ENCODE data around the gene ANKFN1.

Gene ANKFN1

DNA sequence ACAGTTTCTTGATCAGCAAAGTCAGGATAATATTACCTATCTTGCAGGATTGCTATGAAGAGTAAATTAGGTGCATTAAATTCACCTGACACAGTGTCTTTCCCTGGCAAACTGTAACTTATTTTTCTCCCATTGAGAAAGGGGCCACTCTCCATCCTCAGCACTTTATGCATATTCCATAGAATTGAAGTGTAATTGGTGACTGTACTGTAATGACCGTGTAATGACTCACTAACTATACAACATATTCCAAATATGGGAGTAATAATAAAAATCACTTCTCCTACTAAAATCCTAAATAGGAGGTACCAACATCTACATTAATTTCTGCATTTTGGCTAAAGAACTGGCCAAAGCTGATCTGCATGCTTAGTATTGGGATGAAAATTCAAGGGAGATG is 298.4 kb downstream of the ANKFN1 start:
- no peak for DNase-seq

DNA sequence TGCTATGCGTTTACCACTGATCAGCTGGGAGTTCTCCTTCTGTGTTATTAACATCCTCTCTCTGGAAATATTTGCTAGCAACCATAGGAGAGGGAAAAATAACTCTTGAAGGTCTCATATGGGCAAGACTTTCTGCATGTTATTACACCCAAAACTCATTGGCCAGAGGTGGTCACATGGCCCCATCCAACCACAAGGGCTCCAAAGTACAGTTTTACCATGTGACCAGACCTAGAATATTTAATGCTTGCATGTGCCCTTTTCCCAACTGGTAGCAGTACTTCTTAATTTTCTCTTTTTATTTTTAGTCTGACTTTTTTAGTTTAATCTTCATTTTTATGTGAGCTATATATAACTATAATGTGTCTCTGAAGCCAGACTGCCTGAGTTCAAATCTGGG is 299.2 kb downstream of the ANKFN1 start:
- DNase-seq: no peak

GRCh38 chr17:56457501-56457900 is 304.2 kb downstream of the ANKFN1 start:
- DNase-seq: no peak

GRCh38 chr17:56465886-56466285 is 312.6 kb downstream of the ANKFN1 start:
- DNase-seq: no peak

GRCh38 chr17:56468840-56469239 is 315.6 kb downstream of the ANKFN1 start:
- no peak for DNase-seq

DNA sequence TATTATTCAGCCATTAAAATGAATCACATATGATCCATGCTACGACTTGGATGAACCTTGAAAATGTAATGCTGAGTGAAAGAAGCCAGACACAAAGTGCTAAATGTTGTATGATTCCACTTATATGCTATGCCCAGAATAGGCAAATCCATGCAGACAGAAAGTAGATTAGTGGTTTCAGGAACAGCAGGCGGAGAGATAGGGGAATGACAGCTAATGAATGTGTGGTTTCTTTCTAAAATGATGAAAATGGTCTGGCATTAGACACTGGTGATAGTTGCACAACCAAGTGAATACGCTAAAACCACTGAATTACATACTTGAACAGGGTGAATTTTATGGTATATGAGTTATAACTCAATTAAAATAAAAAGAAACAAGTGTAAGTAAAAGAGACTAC is 318.4 kb downstream of the ANKFN1 start:
- DNase-seq: no peak

- no peak for DNase-seq
These were observed 321.8 kb downstream of the ANKFN1 start for GRCh38 chr17:56475116-56475515.

- DNase-seq: no peak
These were observed 325.7 kb downstream of the ANKFN1 start for GRCh38 chr17:56478836-56479447.

DNA sequence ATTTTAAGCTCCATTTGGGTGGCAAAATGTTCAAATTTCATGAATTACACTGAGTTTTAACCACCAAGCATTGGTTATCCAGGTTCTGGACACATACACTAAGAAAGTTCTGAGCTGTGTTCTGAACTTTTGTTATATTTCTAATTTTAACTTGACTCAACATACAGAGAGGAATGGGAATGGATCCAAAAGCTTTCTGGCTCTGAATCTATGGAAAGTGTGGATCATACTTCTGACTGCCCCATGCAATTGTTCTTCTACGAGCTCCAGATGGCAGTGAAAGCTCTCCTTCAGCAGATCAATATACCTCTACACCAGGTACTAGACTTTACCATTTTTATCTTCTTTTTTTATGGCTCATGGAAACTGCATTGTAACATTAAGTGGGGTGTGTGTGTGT is 327.2 kb downstream of the ANKFN1 start:
- peak; percentile 2 for DNase-seq

- no peak for DNase-seq
These were observed 328.4 kb downstream of the ANKFN1 start for GRCh38 chr17:56481659-56482058.

GRCh38 chr17:56482229-56482628 is 329.0 kb downstream of the ANKFN1 start:
- DNase-seq: no peak

DNA sequence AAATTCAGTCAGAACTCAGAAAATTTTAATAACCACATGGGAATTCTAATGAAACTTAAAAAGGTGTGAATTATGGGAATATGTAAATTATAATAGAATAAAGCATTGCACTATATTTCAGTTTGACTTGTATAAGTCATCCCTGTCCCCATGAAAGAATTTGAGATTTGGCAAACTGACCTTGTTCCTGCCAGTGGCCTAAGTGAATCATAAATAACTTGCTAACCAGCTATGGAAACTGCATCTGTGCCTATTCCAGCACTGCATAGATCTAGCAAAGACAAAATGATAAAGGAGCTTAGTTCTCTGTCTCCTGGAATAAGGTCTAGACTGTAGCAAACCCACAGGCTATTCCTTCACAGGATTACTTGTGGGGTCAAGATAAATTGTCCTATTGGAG is 333.5 kb downstream of the ANKFN1 start:
- no peak for DNase-seq

GRCh38 chr17:56488800-56489199 is 335.5 kb downstream of the ANKFN1 start:
- DNase-seq: no peak

DNA sequence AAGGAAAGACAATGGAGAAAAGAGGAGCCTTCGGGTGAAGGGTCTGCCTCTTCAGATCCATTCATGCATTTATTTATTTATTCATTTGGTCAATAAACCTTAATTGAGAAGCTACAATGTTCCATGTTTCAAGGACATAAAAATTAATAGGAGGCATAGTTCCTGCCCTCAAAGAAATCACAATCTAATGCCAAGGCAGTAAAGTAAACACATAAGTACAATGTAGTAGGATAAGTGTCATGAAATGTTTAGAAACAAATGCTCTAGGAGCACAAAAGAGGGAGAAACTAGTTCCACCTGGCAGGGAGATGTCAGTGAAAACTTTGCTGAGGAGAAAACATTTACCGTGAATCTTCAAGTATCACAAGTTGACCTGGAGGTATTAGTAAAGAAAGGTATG is 336.7 kb downstream of the ANKFN1 start:
- peak; percentile 87 for DNase-seq

DNA sequence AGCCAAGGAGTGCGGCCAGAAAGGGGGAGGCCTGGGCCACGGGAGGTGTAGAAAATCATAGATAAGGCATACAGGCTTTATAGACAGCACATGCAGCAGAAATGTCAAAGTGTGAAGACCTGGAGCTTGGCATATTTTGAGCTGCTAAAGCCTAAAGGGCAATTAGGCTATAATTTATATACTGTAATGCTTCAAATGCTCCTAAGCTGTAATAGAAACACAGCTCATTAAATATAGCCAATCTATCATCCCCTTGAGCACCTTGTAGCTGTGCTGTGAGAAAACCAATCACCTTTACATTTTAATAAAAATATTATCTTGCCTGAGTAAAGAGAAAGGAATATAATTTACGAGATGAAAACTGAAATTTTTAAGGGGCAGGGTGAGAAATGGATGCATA is 342.3 kb downstream of the ANKFN1 start:
- no peak for DNase-seq

DNA sequence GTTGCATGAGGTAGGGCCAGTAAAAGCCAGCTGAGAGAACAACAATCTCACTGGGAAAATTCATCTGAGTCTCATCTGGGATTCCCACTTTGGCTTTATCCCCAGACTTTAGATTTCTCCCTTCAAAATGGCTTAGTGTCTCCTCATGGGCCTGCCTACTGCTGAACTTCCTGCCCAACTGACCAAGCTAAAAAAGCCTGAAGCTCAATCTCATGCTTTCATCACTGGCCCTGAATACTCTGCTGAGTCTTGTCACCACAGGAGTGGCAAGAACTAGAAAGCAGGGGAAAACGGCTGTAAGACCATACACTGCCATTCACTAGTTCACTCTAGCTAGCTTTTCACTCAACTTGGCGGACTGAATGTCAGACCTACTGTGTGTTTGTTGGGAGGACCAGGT is 343.9 kb downstream of the ANKFN1 start:
- no peak for DNase-seq

DNA sequence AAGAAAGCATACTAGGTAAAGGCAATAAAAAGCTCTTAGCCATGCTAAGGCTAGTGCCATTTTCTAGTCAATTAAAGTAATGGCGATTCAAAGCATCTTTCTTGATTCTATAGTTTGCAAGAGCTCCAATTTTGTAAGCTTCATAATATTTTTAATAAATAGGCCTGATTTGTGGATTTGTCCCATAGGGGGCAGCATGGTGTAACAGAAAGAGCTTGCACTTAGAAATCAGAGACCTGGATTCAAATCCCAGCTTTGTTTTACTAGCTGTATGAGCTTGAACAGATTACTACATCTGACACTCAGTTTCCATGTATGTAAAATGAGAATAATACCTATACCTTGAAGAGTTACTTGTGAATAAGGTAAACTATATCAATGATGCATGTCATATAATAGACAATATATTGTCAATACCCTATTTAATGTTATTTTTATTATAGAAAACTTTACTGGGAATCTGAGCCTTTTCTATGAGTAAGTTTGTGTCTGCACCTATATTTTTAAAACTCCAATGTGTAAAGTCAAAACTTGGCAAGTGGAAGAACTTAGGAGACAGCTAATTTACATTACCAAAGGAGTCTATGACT is 346.6 kb downstream of the ANKFN1 start:
- DNase-seq: no peak

DNA sequence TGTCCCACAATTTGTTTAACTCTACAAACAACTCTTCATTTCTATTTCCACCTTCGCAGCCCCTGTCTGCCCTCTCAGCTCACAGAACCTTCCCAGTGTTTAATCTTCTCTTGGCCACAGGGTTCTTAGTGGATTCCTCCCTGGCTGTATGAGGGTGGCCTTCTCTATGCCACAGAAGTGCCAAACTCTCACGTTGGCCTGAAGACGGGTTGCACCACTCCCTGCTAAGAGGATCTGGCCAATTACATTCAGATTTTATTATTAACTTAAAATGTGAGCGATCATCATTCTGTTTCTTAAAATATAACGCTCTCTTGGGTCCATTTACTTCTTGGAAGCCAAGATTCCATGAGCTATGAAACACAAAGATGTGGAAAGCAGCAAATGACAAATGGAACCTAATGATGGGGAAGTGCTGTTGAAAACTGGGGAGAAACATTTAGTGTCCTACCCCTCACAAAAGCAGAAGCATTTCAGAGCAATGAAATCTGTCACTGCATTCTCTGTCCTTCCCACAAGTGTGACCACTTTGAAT is 348.9 kb downstream of the ANKFN1 start:
- DNase-seq: no peak

GRCh38 chr17:56505154-56505756 is 352.0 kb downstream of the ANKFN1 start:
- no peak for DNase-seq

GRCh38 chr17:56506349-56506748 is 353.1 kb downstream of the ANKFN1 start:
- no peak for DNase-seq

DNA sequence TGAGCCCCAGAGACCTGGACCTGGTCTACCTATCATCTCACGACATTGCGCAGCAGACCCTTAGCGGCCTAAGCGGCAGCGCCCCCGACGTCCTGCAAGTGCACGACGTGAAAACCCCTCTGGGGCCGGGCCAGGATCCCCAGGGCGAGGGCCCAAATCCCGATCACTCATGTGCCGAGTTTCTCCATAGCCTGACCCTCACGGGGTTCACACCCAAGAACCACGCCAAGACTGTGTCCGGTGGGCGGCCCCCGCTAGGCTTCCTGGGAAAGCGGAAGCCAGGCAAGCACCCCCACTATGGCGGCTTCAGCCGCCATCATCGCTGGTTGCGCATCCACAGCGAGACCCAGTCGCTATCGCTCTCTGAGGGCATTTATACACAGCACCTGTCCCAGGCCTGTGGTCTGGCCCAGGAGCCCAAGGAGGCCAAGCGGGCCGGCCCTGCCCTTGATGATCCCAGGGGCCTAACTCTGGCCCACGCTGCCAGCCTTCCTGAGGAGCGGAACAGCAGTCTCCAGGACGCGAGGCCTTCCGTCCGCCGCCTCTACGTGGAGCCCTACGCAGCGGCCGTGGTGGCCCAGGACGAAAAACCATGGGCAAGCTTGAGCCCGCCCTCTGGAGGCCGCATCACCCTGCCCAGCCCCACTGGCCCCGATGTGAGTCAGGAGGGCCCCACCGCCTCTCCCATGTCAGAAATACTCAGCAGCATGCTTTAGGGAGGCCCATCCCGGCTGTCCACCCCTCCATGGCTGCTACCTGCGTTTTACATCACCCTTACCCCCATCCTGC is 357.5 kb downstream of the ANKFN1 start:
- DNase-seq: no peak

DNA sequence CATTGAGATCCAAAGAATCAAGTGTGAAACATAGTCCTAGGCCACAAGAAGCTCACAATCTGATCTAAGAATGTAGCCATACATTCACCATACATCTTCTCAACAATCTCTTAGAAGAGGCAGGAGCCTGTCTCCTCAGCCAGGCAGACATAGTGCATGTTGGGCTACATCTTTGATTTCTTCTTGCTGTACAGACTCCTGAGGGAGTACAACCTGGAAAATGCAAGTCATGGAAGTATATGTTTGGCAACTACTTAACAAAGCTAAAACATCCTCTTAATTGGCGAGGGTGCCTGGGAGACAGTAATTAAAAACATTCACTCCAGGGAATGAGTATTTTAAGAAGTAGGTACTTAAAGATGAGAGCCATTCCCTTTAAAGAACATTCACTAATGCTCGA is 361.0 kb downstream of the ANKFN1 start:
- peak; percentile 28 for DNase-seq

- DNase-seq: no peak
These were observed 361.6 kb downstream of the ANKFN1 start for GRCh38 chr17:56514899-56515298.

All from DMS79 treated with DMSO at 0.1 percent for 48 hours (cell line).